Liver (tissue), 9 donors: Measurements from ENCODE around the gene CASTOR1. TPM values are rescaled to one million over a fixed set of nuclear protein-coding genes. Genes with fewer than 3 reads are reported as not detected.
A peak's percentile ranks its signal among the peaks of the same experiment; 100 is the strongest.

Experiments
- DNase-seq: peaks from one replicate; pipeline ENCODE4 v3.0.0-alpha.2; 2017; ENCODE audit warnings: low spot score
- H3K27ac ChIP-seq, 2 donors: one replicate each; pipeline ENCODE4 v1.7.0; 2013; ENCODE audit warnings: inconsistent platforms in 2 of 2, low read length in 2 of 2, control low read depth in 1 of 2, low read depth in 1 of 2, mild to moderate bottlenecking in 1 of 2
- H3K27me3 ChIP-seq, 4 donors: one replicate each; pipeline versions ENCODE4 v1.6.1 to v1.7.0; 2013; ENCODE audit warnings: low read length in 3 of 4, inconsistent platforms in 1 of 4, mild to moderate bottlenecking in 1 of 4, moderate library complexity in 1 of 4; ENCODE audit not compliant: control insufficient read depth in 4 of 4, insufficient read depth in 4 of 4
- H3K36me3 ChIP-seq, 4 donors: one replicate each; pipeline versions ENCODE4 v1.6.1 to v1.7.0; 2013; ENCODE audit warnings: low read length in 3 of 4, mild to moderate bottlenecking in 3 of 4, low read depth in 1 of 4, moderate library complexity in 1 of 4; ENCODE audit not compliant: control insufficient read depth in 4 of 4, insufficient read depth in 3 of 4
- H3K4me1 ChIP-seq, 4 donors: one replicate each; pipeline versions ENCODE4 v1.6.1 to v1.7.0; 2013; ENCODE audit warnings: low read length in 3 of 4, mild to moderate bottlenecking in 3 of 4, moderate library complexity in 1 of 4; ENCODE audit not compliant: control insufficient read depth in 4 of 4, insufficient read depth in 4 of 4
- H3K4me3 ChIP-seq, 3 donors: one replicate each; pipeline versions ENCODE4 v1.6.1 to v1.7.0; 2013; ENCODE audit warnings: low read length in 3 of 3, control low read depth in 1 of 3, low read depth in 1 of 3, mild to moderate bottlenecking in 1 of 3
- H3K9ac ChIP-seq, 2 donors: one replicate each; pipeline ENCODE4 v1.7.0; 2013; ENCODE audit warnings: low read length in 2 of 2, mild to moderate bottlenecking in 2 of 2, moderate library complexity in 2 of 2, control low read depth in 1 of 2, low read depth in 1 of 2
- H3K9me3 ChIP-seq, 4 donors: one replicate each; pipeline versions ENCODE4 v1.6.1 to v1.7.0; 2013; ENCODE audit warnings: low read length in 3 of 4; ENCODE audit not compliant: control insufficient read depth in 4 of 4
- ATF3 ChIP-seq: IDR thresholded peaks from 2 replicates; pipeline ENCODE4 v1.6.1; 2016; ENCODE audit warnings: antibody characterized with exemption
- EGR1 ChIP-seq, 2 donors: IDR thresholded peaks; 2 replicates each; pipeline ENCODE4 v1.6.1; 2016 to 2018; ENCODE audit warnings: antibody characterized with exemption in 2 of 2, low read depth in 2 of 2
- FOXA1 ChIP-seq: IDR thresholded peaks from 2 replicates; pipeline ENCODE4 v1.6.1; 2016; ENCODE audit warnings: antibody characterized with exemption
- FOXA2 ChIP-seq: IDR thresholded peaks from 2 replicates; pipeline ENCODE4 v1.6.1; 2016; ENCODE audit warnings: antibody characterized with exemption
- GABPA ChIP-seq, 2 donors: IDR thresholded peaks in 1 of 2; conservative IDR thresholded peaks in 1 of 2; 2 replicates each; pipeline ENCODE4 v1.6.1; 2016; ENCODE audit warnings: antibody characterized with exemption in 2 of 2, mild to moderate bottlenecking in 1 of 2, moderate library complexity in 1 of 2
- HNF4A ChIP-seq, 2 donors: conservative IDR thresholded peaks; 2 replicates each; pipeline ENCODE4 v1.6.1; 2016; ENCODE audit warnings: antibody characterized with exemption in 2 of 2, mild to moderate bottlenecking in 2 of 2
- HNF4G ChIP-seq: IDR thresholded peaks from 2 replicates; pipeline ENCODE4 v1.6.1; 2016; ENCODE audit warnings: antibody characterized with exemption
- JUND ChIP-seq, 2 donors: IDR thresholded peaks; 2 replicates each; pipeline ENCODE4 v1.6.1; 2016; ENCODE audit warnings: antibody characterized with exemption in 2 of 2
- NR2F2 ChIP-seq: IDR thresholded peaks from 2 replicates; pipeline ENCODE4 v1.6.1; 2016; ENCODE audit warnings: antibody characterized with exemption
- RAD21 ChIP-seq, 2 donors: IDR thresholded peaks; 2 replicates each; pipeline ENCODE4 v1.6.1; 2016; ENCODE audit warnings: antibody characterized with exemption in 2 of 2, mild to moderate bottlenecking in 2 of 2
- SP1 ChIP-seq: IDR thresholded peaks from 2 replicates; pipeline ENCODE4 v1.6.1; 2018; ENCODE audit warnings: antibody characterized with exemption, mild to moderate bottlenecking
- TAF1 ChIP-seq: conservative IDR thresholded peaks from 2 replicates; pipeline ENCODE4 v1.6.1; 2016; ENCODE audit warnings: antibody characterized with exemption, mild to moderate bottlenecking
- YY1 ChIP-seq: IDR thresholded peaks from 2 replicates; pipeline ENCODE4 v1.6.1; 2016; ENCODE audit warnings: antibody characterized with exemption, mild to moderate bottlenecking
- ZBTB33 ChIP-seq: IDR thresholded peaks from 2 replicates; pipeline ENCODE4 v1.6.1; 2016; ENCODE audit warnings: antibody characterized with exemption
- WGBS: extraction: QIAGEN DNeasy Blood & Tissue Kit; methylation state at CpG from one replicate; pipeline ENCODE4 v1.1.7; 2013; 5-methylcytosine and 5-hydroxymethylcytosine counted together
- polyA plus RNA-seq, 2 donors: library from polyadenylated mRNA; stranded (reverse) in 1 of 2; unstranded in 1 of 2; fragments of 200-250 nt in 1 of 2; fragments of >200 nt in 1 of 2; fragmentation: Nextera tagmentation in 1 of 2; extraction: Ambion mirVana in 1 of 2; gene quantifications; one replicate each; pipeline versions ENCODE4 v1.2.1 to v1.2.3, GENCODE V29; 2013 to 2015
- total RNA-seq, 2 donors: library from RNA; depleted of rRNA; stranded (reverse); fragments of >200 nt; gene quantifications; one replicate each; pipeline ENCODE4 v1.2.3, GENCODE V29; 2014
- TF ChIP-seq, protein P1 (sequence below): IDR thresholded peaks from 2 replicates; pipeline ENCODE4 v1.6.1; 2016; ENCODE audit warnings: antibody characterized with exemption
- TF ChIP-seq, protein P2 (sequence below): fragments of 150-350 bp; IDR thresholded peaks from 2 replicates; pipeline ENCODE4 v1.5.1; 2017; ENCODE audit warnings: improper control_type of control experiment, low read depth, low read length; ENCODE audit not compliant: missing input control
- TF ChIP-seq, protein P3 (sequence below): IDR thresholded peaks from 2 replicates; pipeline ENCODE4 v1.6.1; 2016; ENCODE audit warnings: antibody characterized with exemption, mild to moderate bottlenecking
- donor health status: healthy.
- donor health status: healthy.
- donor health status: healthy.
- donor health status: healthy.
- donor health status: healthy.

Gene CASTOR1
- total and polyA plus RNA-seq, 4 donors: 1.8 to 5.4 (median 2.4) TPM

DNA sequence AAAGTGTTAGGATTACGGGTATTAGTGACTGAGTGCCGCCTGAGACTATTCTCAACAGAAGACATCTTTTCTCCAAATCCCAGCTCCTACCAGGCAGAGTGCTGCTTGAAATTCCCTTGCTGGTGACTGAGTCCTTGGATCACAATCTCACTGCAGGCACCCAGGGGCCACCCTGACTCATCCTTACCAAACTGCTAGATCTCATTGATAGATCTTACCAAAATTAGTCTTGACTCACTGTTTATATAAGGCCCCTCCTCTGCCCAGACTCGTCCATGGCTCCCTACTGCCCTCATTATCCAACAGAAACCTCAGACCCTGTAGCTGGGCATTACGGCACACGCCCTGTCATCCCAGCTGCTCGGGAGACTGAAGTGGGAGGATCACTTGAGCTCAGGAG is 22.7 kb upstream of the CASTOR1 start:
- no peak for DNase-seq
- Histone ChIP-seq H3K36me3 (peaks cover 0 to 2% (median 0%) of the 10 kb centered on the region in 4 donors), H3K27ac (peak overlapping the region; percentile 58 to 71), H3K4me1 (peaks cover 24 to 55% (median 29%) of the 10 kb centered on the region in 4 donors), H3K27me3 (no peaks in the 10 kb centered on the region), H3K9ac (no peak overlapping the region), H3K9me3 (no peaks in the 10 kb centered on the region), H3K4me3 (no peak overlapping the region)
- WGBS: 88% methylated on average over 6 of the region's 6 CpGs
- TF ChIP-seq, protein P1, sequence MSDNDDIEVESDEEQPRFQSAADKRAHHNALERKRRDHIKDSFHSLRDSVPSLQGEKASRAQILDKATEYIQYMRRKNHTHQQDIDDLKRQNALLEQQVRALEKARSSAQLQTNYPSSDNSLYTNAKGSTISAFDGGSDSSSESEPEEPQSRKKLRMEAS: no peak
- TF ChIP-seq HNF4G (no peak), YY1 (no peak), FOXA1 (no peak), ATF3 (no peak), ZBTB33 (no peak), HNF4A (conservative IDR thresholded peaks at IDR 0.05) (no peak), RAD21 (IDR thresholded peaks at IDR 0.05) (no peak), SP1 (no peak), FOXA2 (no peak)
- TF ChIP-seq, protein P2, sequence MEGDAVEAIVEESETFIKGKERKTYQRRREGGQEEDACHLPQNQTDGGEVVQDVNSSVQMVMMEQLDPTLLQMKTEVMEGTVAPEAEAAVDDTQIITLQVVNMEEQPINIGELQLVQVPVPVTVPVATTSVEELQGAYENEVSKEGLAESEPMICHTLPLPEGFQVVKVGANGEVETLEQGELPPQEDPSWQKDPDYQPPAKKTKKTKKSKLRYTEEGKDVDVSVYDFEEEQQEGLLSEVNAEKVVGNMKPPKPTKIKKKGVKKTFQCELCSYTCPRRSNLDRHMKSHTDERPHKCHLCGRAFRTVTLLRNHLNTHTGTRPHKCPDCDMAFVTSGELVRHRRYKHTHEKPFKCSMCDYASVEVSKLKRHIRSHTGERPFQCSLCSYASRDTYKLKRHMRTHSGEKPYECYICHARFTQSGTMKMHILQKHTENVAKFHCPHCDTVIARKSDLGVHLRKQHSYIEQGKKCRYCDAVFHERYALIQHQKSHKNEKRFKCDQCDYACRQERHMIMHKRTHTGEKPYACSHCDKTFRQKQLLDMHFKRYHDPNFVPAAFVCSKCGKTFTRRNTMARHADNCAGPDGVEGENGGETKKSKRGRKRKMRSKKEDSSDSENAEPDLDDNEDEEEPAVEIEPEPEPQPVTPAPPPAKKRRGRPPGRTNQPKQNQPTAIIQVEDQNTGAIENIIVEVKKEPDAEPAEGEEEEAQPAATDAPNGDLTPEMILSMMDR: no peak

- Histone ChIP-seq H3K27me3 (no peaks in the 10 kb centered on the region), H3K9ac (peak overlapping the region in 1 of 2 donors; percentile 15), H3K4me1 (peaks cover 24 to 52% (median 31%) of the 10 kb centered on the region in 4 donors), H3K27ac (peak overlapping the region; percentile 58 to 71), H3K36me3 (peaks cover 0 to 2% (median 0%) of the 10 kb centered on the region in 4 donors), H3K4me3 (no peak overlapping the region), H3K9me3 (no peaks in the 10 kb centered on the region)
- DNase-seq: no peak
- 69% methylated on average over 8 of the region's 8 CpGs for WGBS
- TF ChIP-seq HNF4G: no peak
- TF ChIP-seq GABPA (IDR thresholded peaks at IDR 0.05 in 1 of 2, conservative IDR thresholded peaks at IDR 0.05 in 1 of 2): no peak
- peak; percentile 11 to 39 for TF ChIP-seq RAD21 (IDR thresholded peaks at IDR 0.05)
- TF ChIP-seq, protein P3, sequence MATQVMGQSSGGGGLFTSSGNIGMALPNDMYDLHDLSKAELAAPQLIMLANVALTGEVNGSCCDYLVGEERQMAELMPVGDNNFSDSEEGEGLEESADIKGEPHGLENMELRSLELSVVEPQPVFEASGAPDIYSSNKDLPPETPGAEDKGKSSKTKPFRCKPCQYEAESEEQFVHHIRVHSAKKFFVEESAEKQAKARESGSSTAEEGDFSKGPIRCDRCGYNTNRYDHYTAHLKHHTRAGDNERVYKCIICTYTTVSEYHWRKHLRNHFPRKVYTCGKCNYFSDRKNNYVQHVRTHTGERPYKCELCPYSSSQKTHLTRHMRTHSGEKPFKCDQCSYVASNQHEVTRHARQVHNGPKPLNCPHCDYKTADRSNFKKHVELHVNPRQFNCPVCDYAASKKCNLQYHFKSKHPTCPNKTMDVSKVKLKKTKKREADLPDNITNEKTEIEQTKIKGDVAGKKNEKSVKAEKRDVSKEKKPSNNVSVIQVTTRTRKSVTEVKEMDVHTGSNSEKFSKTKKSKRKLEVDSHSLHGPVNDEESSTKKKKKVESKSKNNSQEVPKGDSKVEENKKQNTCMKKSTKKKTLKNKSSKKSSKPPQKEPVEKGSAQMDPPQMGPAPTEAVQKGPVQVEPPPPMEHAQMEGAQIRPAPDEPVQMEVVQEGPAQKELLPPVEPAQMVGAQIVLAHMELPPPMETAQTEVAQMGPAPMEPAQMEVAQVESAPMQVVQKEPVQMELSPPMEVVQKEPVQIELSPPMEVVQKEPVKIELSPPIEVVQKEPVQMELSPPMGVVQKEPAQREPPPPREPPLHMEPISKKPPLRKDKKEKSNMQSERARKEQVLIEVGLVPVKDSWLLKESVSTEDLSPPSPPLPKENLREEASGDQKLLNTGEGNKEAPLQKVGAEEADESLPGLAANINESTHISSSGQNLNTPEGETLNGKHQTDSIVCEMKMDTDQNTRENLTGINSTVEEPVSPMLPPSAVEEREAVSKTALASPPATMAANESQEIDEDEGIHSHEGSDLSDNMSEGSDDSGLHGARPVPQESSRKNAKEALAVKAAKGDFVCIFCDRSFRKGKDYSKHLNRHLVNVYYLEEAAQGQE: peak; percentile 49
- TF ChIP-seq, protein P2: no peak
- no peak for TF ChIP-seq ZBTB33
- TF ChIP-seq NR2F2: no peak
- no peak for TF ChIP-seq EGR1 (IDR thresholded peaks at IDR 0.05; ENCODE audit: low read depth in 2 of 2)
- no peak for TF ChIP-seq TAF1
- no peak for TF ChIP-seq FOXA1
- TF ChIP-seq, protein P1: no peak
- TF ChIP-seq YY1: peak; percentile 69
- peak in 1 of 2 donors; percentile 27 for TF ChIP-seq JUND (IDR thresholded peaks at IDR 0.05)
- TF ChIP-seq SP1: peak; percentile 30
Measured at GRCh38 chr22:30310881-30311771, 21.8 kb upstream of the CASTOR1 start.
